Measurements from ENCODE around the gene CCSER1.

Gene CCSER1

DNA sequence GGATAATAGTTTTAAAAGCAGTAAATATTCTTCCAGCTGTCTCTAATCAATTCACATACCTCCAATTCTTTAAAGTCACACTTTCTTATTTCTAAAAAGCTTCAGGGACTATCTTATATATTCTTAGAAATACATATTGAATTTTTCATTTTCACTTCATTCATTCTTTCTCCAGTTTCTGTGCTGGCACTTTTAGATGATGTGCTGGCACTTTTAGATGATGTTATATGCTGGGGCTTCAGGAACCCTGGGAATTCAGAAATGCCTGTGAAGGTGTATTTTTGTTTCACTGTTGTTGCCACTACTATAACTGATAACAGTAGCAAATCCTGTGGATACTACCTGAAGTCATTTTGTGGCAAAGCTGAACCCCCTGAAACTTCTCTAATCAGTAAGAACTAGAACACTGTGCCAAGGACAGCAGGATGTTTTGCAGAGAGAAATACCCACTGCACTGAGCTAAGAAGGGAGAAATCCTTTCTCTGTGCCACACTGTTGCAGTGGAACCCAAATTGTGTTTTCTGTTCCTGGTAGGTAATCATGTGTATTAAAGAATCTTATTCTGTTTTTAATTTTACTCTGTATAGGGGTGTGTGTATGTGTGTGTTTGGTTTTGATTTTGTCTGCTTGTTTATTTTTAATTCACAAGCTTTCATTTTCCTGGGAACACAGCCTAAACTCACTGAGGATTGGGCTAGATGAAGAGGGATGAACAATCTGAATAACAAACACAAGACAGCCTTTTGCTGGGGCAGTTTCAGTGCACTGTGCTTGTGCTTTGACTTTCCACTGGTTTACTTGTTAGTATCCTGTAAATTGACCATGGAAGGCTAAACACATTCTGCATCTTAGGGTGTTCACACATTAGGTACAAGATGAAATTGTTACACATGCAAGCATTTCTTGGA, 898.3 kb downstream of the CCSER1 start:
- Histone ChIP-seq H3K4me3 (ENCODE audit: low read depth, low read length) (no peak overlapping the region), H3K9ac (ENCODE audit: low read depth, low read length) (no peak overlapping the region), H3K9me3 (ENCODE audit: control insufficient read depth, insufficient read depth, low read length) (no peaks in the 10 kb centered on the region), H3K27ac (ENCODE audit: low read depth, low read length) (no peak overlapping the region), H3K27me3 (ENCODE audit: control insufficient read depth, insufficient read depth, low read length) (no peaks in the 10 kb centered on the region), H3K4me1 (ENCODE audit: control insufficient read depth, insufficient read depth, low read length) (peaks cover 8% of the 10 kb centered on the region; the same call in 1 of the 2 replicates), H3K36me3 (ENCODE audit: control insufficient read depth, insufficient read depth, low read length) (no peaks in the 10 kb centered on the region)

DNA sequence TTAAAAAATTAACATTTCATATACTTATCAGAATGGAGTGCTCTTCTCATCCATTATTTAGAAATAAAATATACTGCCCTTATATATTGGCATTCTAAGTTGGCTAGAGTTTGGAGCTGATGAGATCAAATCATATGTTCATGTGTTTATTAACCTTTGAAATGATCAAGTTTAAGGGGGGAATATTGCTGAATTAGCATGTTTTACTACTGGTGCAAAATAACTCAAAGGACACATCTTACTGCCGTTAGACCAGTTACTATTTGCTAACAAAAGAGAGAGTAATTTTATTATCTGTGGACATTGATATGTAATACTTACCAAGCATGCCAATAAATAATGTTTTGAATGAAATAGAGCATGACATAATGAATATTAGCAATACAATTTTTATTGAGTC, 901.0 kb downstream of the CCSER1 start:
- Histone ChIP-seq H3K4me1 (ENCODE audit: control insufficient read depth, insufficient read depth, low read length) (peaks cover 8% of the 10 kb centered on the region; the same call in 1 of the 2 replicates), H3K27ac (ENCODE audit: low read depth, low read length) (no peak overlapping the region), H3K9me3 (ENCODE audit: control insufficient read depth, insufficient read depth, low read length) (no peaks in the 10 kb centered on the region), H3K36me3 (ENCODE audit: control insufficient read depth, insufficient read depth, low read length) (no peaks in the 10 kb centered on the region), H3K27me3 (ENCODE audit: control insufficient read depth, insufficient read depth, low read length) (no peaks in the 10 kb centered on the region), H3K9ac (ENCODE audit: low read depth, low read length) (no peak overlapping the region), H3K4me3 (ENCODE audit: low read depth, low read length) (no peak overlapping the region)

DNA sequence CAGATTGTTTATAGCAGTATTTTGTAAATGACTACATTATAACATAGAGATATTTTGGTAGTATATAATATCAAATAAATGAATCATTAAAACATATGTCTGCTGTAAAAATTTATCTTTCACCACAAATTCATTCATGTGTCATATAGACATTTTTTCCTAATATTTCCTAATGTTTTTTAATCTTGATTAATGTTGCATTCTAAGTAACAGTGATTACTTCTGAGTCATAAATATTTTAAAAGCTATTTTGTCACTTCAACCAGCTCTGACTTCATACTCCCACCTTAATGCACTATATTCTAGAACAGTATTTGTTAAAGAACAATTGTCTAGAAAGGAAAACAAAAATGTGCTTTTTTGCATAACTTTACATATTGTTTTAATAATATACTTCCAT, 904.6 kb downstream of the CCSER1 start:
- Histone ChIP-seq H3K36me3 (ENCODE audit: control insufficient read depth, insufficient read depth, low read length) (no peaks in the 10 kb centered on the region), H3K27ac (ENCODE audit: low read depth, low read length) (no peak overlapping the region), H3K27me3 (ENCODE audit: control insufficient read depth, insufficient read depth, low read length) (no peaks in the 10 kb centered on the region)

DNA sequence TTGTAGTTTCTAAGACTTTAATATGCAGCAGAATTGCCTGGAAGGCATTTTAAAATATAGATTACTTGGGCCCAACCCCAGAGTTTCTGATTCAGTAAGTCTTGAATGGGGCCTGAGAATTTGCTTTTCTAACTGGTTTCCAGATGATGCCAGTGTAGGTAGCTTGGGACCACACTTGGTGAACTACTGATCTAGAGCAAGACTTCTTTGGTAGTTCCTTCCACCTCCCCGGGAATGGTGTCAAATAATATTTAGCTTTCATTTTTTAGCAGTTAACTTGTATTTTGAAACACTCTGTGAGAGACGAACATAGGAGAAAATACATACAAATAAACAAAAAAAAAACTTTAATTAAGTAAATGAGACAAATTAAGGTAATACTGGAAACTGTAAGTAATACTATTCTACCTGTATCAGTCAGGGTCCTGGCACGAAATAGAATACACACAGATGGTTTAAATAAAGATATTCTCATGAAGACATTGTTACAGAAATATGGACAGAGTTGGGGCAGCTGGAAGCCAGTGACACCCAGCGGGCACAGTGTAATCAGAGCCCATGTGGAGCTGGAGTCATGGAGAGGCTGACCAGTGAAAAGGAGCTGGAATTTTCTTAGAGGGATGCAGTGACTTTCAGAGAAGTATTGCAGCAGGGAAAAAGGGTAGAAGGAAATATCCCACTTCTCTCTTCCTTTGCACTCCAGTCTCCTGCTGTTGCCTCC, 905.7 kb downstream of the CCSER1 start:
- Histone ChIP-seq H3K27ac (ENCODE audit: low read depth, low read length) (no peak overlapping the region), H3K9ac (ENCODE audit: low read depth, low read length) (no peak overlapping the region), H3K4me3 (ENCODE audit: low read depth, low read length) (no peak overlapping the region), H3K27me3 (ENCODE audit: control insufficient read depth, insufficient read depth, low read length) (no peaks in the 10 kb centered on the region), H3K4me1 (ENCODE audit: control insufficient read depth, insufficient read depth, low read length) (no peaks in the 10 kb centered on the region), H3K36me3 (ENCODE audit: control insufficient read depth, insufficient read depth, low read length) (no peaks in the 10 kb centered on the region), H3K9me3 (ENCODE audit: control insufficient read depth, insufficient read depth, low read length) (no peaks in the 10 kb centered on the region)

More for the DNA sequence above, 904.6 kb downstream of the CCSER1 start:
- Histone ChIP-seq H3K9ac (ENCODE audit: low read depth, low read length) (no peak overlapping the region), H3K4me1 (ENCODE audit: control insufficient read depth, insufficient read depth, low read length) (no peaks in the 10 kb centered on the region), H3K4me3 (ENCODE audit: low read depth, low read length) (no peak overlapping the region), H3K9me3 (ENCODE audit: control insufficient read depth, insufficient read depth, low read length) (no peaks in the 10 kb centered on the region)

DNA sequence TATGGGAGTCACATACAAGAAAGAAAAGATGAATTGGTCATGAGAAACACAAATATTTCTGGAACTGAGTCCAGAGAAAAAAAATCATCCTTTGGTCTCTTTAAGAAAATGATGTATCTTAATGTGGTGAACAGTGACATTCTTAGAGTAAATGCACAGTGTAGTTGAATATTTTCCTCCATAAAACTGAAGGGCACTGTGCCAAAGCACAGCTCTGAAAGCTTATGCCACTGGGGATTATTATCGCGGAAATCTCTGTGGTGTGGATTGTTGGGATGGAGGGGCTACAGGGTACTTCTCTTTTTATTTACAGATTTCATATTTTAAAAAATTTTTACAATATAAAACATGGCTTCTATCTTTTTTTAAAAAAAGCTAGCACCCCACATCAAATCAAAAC, 908.1 kb downstream of the CCSER1 start:
- H3K9me3 ChIP-seq (ENCODE audit: control insufficient read depth, insufficient read depth, low read length) = no peaks in the 10 kb centered on the region
- no peaks in the 10 kb centered on the region for H3K36me3 ChIP-seq (ENCODE audit: control insufficient read depth, insufficient read depth, low read length)
- no peaks in the 10 kb centered on the region for H3K27me3 ChIP-seq (ENCODE audit: control insufficient read depth, insufficient read depth, low read length)
- H3K4me1 ChIP-seq (ENCODE audit: control insufficient read depth, insufficient read depth, low read length) = no peaks in the 10 kb centered on the region
- H3K4me3 ChIP-seq (ENCODE audit: low read depth, low read length) = no peak overlapping the region
- H3K9ac ChIP-seq (ENCODE audit: low read depth, low read length) = no peak overlapping the region
- H3K27ac ChIP-seq (ENCODE audit: low read depth, low read length) = no peak overlapping the region

DNA sequence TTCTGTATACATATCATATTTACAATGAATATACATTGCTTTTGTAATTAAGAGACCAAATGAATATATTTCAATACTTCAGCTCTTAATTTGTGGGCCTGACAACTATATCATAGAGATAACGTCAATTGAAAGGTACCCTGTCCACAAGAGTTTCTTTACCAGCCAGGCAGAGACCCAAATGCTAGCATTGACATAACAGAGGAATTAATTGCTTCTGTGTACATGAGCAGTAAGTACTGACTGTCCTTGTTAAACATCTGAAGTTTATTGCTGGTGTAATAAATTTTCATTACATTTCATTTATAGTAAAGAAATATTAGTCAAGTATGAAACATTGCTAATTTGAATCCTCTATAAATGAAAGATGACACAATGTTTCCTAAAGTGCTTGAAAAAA, 910.8 kb downstream of the CCSER1 start:
- Histone ChIP-seq H3K36me3 (ENCODE audit: control insufficient read depth, insufficient read depth, low read length) (no peaks in the 10 kb centered on the region), H3K27me3 (ENCODE audit: control insufficient read depth, insufficient read depth, low read length) (no peaks in the 10 kb centered on the region), H3K27ac (ENCODE audit: low read depth, low read length) (no peak overlapping the region), H3K4me1 (ENCODE audit: control insufficient read depth, insufficient read depth, low read length) (peaks cover 4% of the 10 kb centered on the region; the same call in 1 of the 2 replicates), H3K9me3 (ENCODE audit: control insufficient read depth, insufficient read depth, low read length) (no peaks in the 10 kb centered on the region), H3K4me3 (ENCODE audit: low read depth, low read length) (no peak overlapping the region), H3K9ac (ENCODE audit: low read depth, low read length) (no peak overlapping the region)

DNA sequence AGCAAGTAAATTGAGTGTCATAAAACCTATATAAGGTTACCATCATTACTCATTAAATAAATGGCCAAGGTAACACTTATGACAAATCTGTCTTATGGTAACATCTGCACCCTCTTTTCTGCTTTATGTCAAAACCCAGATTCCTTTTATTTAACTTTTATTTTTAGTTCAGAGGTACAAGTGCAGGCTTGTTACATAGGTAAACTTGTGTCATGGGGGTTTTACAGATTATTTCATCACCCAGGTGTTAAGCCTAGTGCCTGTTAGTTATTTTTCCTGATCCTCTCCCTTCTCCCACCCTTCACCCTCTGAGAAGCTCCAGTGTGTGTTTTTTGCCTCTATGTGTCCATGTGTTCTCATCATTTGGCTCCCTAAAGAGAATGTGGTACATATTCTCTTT, 930.7 kb downstream of the CCSER1 start:
- Histone ChIP-seq H3K27me3 (ENCODE audit: control insufficient read depth, insufficient read depth, low read length) (no peaks in the 10 kb centered on the region), H3K4me1 (ENCODE audit: control insufficient read depth, insufficient read depth, low read length) (no peaks in the 10 kb centered on the region), H3K36me3 (ENCODE audit: control insufficient read depth, insufficient read depth, low read length) (no peaks in the 10 kb centered on the region), H3K9me3 (ENCODE audit: control insufficient read depth, insufficient read depth, low read length) (no peaks in the 10 kb centered on the region), H3K9ac (ENCODE audit: low read depth, low read length) (no peak overlapping the region), H3K4me3 (ENCODE audit: low read depth, low read length) (no peak overlapping the region), H3K27ac (ENCODE audit: low read depth, low read length) (no peak overlapping the region)

DNA sequence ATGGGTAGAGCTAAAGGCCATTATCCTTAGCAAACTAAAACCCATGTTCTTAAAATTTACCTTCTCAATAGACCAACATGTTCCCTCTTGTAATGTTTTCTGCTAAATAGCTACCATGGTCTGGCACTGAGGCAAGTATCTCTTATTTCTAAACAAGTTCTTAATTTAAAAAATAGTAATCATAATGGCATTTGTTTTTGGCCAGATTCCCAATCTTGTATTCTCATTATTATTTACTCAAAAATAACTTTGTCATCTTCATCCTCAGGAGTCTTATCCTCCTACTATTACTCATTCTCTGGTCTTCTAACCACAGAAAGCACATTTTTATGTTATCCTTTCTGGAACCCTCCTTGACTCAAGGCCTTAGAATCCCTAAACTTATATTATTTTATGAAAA, 931.2 kb downstream of the CCSER1 start:
- Histone ChIP-seq H3K9ac (ENCODE audit: low read depth, low read length) (no peak overlapping the region), H3K4me3 (ENCODE audit: low read depth, low read length) (no peak overlapping the region), H3K4me1 (ENCODE audit: control insufficient read depth, insufficient read depth, low read length) (no peaks in the 10 kb centered on the region), H3K36me3 (ENCODE audit: control insufficient read depth, insufficient read depth, low read length) (no peaks in the 10 kb centered on the region), H3K27me3 (ENCODE audit: control insufficient read depth, insufficient read depth, low read length) (no peaks in the 10 kb centered on the region), H3K27ac (ENCODE audit: low read depth, low read length) (no peak overlapping the region), H3K9me3 (ENCODE audit: control insufficient read depth, insufficient read depth, low read length) (no peaks in the 10 kb centered on the region)

DNA sequence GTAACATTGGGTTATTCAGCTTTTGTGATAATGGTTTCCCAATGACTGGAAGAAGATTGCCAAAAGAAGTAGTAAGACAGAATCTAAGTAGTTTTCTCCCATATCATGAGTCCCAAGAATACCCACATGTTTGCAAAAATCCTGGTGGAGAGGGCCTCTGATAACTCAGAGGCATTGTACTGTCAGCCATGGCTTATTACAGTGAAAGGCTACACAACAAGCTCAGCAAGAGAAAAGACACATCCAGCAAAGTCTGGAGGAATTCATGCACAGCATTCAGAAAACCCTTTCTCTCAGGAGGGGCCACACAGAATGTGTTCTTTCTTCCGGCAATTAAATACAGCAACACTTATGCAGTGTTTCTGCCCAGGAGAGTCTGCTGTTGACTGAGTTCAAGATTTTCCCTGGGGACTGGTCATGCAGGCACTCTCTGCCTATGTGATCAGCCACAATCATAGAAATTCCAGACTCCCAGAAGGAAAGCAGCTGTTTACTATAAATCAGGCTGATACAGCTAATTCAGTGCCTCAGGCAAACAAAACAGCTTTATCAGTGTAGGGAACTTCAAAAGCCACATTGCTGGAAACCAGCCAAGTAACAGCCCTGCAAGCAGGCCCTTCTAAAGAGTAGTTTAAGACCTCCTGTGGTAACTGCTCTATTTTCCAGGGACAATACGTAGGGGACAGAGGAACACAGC, 937.1 kb downstream of the CCSER1 start:
- no peaks in the 10 kb centered on the region for H3K9me3 ChIP-seq (ENCODE audit: control insufficient read depth, insufficient read depth, low read length)
- H3K27me3 ChIP-seq (ENCODE audit: control insufficient read depth, insufficient read depth, low read length) = no peaks in the 10 kb centered on the region
- peak overlapping the region; percentile 73 for H3K27ac ChIP-seq (ENCODE audit: low read depth, low read length)
- H3K9ac ChIP-seq (ENCODE audit: low read depth, low read length) = no peak overlapping the region
- peaks cover 9% of the 10 kb centered on the region for H3K4me1 ChIP-seq (ENCODE audit: control insufficient read depth, insufficient read depth, low read length)
- no peaks in the 10 kb centered on the region for H3K36me3 ChIP-seq (ENCODE audit: control insufficient read depth, insufficient read depth, low read length)
- no peak overlapping the region for H3K4me3 ChIP-seq (ENCODE audit: low read depth, low read length)

DNA sequence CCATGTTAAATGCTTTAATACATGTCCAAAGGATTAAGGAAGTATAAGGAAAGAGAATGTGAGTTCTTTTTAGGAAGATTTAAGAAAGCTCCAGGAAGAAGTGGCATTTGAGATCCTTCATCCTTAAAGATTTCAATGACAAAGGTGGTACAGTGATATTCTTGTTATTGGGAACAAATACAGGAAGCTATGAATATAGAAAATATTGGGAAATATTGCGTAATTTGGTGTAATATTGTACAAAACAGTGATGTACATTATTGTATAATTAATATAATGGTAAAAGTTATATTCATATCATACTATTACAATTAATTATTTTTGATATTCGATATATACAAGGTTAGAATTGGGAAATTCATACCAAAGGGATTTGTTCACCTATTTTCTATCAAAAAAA, 937.9 kb downstream of the CCSER1 start:
- Histone ChIP-seq H3K27ac (ENCODE audit: low read depth, low read length) (peak overlapping the region; percentile 73), H3K36me3 (ENCODE audit: control insufficient read depth, insufficient read depth, low read length) (no peaks in the 10 kb centered on the region), H3K9ac (ENCODE audit: low read depth, low read length) (no peak overlapping the region), H3K27me3 (ENCODE audit: control insufficient read depth, insufficient read depth, low read length) (no peaks in the 10 kb centered on the region), H3K9me3 (ENCODE audit: control insufficient read depth, insufficient read depth, low read length) (peaks cover 4% of the 10 kb centered on the region), H3K4me3 (ENCODE audit: low read depth, low read length) (no peak overlapping the region), H3K4me1 (ENCODE audit: control insufficient read depth, insufficient read depth, low read length) (peaks cover 9% of the 10 kb centered on the region)

DNA sequence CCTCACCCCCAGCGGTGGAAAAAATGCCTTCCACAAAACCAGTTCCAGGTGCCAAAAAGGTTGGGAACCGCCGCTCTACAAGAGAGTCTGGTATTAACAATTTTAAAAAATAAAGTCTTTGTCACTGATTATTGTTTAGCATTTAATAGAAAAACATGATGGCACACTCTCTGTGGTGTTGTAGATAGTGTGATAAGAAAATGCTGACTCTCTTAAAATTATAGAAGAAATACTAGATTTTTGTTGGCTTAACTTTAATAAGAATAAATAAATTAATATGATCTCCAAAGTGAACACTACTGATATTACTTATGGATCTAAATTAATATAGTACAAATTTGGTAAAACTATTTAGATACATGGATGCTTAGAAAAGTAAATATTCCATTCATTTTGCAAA, 943.5 kb downstream of the CCSER1 start:
- Histone ChIP-seq H3K4me1 (ENCODE audit: control insufficient read depth, insufficient read depth, low read length) (no peaks in the 10 kb centered on the region), H3K9me3 (ENCODE audit: control insufficient read depth, insufficient read depth, low read length) (peaks cover 8% of the 10 kb centered on the region), H3K9ac (ENCODE audit: low read depth, low read length) (no peak overlapping the region), H3K4me3 (ENCODE audit: low read depth, low read length) (no peak overlapping the region), H3K27me3 (ENCODE audit: control insufficient read depth, insufficient read depth, low read length) (no peaks in the 10 kb centered on the region), H3K27ac (ENCODE audit: low read depth, low read length) (no peak overlapping the region), H3K36me3 (ENCODE audit: control insufficient read depth, insufficient read depth, low read length) (no peaks in the 10 kb centered on the region)

Measured in HUES48 (cell line).